A549 treated with Mapracorat at 1 μM for 4 hours (cell line): ENCODE results near the gene DNAI4. TPM values are rescaled to one million over a fixed set of nuclear protein-coding genes. Genes with fewer than 3 reads are reported as not detected.

Experiments
- total RNA-seq: library from RNA; stranded (reverse); fragments of 200-300 nt; extraction: Qiagen RNA extraction; gene quantifications from 5 replicates; pipeline ENCODE4 v1.2.3, GENCODE V29; 2022

Gene DNAI4, protein sequence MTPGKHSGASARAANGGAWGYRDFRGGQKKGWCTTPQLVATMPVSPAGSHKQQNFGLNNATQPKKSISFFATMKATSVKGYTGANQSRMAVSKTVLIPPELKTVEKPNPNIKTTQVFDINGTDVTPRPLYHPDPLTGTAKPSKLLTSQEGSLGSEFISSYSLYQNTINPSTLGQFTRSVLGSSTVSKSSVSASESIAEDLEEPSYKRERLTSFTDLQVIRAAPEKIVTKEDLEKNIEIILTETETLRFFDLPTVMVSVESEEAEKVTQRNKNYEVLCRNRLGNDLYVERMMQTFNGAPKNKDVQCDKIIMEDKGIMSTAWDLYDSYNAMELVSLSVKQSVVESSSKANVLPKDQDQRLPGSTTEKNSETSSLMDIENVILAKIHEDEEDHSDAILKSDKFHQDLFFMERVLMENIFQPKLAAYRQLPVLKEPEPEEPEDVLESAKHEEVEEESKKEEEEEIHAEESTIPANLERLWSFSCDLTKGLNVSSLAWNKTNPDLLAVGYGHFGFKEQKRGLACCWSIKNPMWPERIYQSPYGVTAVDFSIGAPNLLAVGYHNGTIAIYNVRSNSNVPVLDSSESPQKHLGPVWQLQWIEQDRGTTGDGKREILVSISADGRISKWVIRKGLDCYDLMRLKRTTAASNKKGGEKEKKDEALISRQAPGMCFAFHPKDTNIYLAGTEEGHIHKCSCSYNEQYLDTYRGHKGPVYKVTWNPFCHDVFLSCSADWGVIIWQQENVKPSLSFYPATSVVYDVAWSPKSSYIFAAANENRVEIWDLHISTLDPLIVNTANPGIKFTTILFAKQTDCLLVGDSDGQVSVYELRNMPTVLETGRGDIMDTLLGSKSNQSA
- 0.51 to 2.7 TPM (median 0.70 TPM) in 5 replicates for total RNA-seq

DNA sequence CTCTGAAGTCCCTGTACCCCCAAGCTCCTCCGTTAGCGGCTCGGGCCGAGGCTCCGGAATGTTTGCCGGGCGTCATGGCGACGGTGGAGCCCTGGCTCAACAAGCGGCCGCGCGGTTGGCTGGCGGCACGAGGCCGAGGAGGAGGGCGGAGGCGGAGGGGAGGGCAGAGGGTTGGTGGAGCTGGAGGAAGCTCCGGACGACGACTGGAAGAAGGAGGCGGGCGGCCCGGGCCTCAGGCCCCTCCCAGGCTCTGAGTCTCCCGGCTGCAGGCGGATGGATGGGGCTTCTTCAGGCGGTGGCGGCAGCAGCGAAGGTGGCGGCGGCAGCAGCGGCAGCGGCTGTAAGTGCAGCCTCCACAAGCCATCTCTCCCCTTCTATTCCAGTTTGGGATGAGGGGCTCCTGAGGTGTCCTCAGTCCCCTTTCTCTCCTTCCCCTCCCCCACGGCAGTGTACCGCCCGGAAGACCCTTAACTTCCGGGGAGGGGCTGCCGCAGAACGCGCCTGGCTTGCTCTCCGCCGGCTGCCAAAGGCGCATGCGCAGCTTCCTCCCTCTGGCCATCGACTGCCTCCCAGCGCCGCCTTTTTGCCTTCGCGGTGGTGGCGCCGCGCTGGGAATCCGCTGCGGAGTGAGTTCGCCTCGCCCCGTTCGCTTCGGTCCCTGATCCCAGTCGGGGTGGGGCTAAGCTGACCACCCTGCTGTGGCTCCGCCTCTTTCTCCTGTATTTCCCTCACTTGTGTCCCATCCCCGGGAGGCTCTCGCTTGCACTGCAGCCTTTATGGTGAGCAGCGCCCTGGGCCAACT is at the start of gene DNAI4, which contains the start of gene MIER1:
TSS of gene DNAI4 (minus strand) at position 101 of the 802 bp plus-strand sequence. CDS start at position 76, 25 bp downstream.
TSS of gene MIER1 (plus strand) at position 235 of the 802 bp plus-strand sequence. CDS start at position 274, 39 bp downstream.

Other genes starting within 250 kb of the DNAI4 start
- not detected in 5 replicates for gene DYNLT5, start 172.4 kb downstream of the DNAI4 start, total RNA-seq
- gene INSL5, start 123.6 kb downstream of the DNAI4 start, total RNA-seq: not detected in 5 replicates
- 8.4 to 11.9 TPM (median 10.1 TPM) in 5 replicates for gene MIER1, start 134 bp upstream of the DNAI4 start, total RNA-seq
- 6.6 to 7.9 TPM (median 7.6 TPM) in 5 replicates for gene SLC35D1, start 129.3 kb upstream of the DNAI4 start, total RNA-seq
- not detected in 5 replicates for gene C1orf141, start 210.1 kb upstream of the DNAI4 start, total RNA-seq
- gene IL23R, start 241.6 kb upstream of the DNAI4 start, total RNA-seq: not detected in 5 replicates